ENCODE data around the gene LDLRAD4.

DNA sequence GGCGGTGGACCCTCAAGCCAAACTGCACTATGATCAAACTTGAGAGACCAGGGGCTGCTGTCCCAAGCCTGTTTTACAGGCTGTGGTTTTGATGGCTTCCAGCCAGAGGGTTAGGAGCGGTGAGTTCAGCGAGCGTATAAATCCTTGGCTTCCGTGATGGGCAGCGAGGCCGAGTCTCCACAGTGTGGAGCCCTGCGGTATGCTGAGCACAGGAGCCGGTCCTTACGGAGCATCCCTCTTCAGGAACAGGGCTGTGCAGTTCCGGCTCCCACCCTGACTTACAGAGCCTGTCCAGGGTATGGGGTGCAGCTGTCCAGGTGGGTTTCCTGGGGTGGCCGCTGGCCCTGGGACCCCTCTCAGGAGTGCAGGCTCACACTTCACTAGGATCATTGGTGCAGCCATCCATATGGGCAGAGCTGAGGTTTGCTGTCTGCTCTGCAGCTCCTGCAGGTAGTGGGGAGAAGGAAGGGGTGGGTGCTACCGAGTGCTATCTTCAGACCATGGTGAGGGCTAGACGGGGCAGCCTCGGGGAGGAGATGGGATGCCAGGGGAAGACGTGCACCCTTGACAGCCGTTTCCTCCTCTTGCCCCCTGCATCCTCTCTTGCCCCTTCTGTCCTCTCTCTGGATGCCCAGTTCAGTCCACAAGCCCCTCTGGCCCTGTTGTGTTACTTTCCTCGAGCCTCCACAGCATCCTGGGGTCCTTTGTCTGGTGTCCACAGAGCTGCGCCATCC lies 403.5 kb downstream of the LDLRAD4 start:
- no peak for TF ChIP-seq CTCF (conservative IDR thresholded peaks at IDR 0.05; ENCODE audit: low read depth, low read length)
- no peak for TF ChIP-seq EZH2 (IDR thresholded peaks at IDR 0.05; ENCODE audit: borderline replicate concordance, low read depth, low read length, poor library complexity, severe bottlenecking)

Measured in A673 (cell line).